ENCODE results near the gene TRIM5.

DNA sequence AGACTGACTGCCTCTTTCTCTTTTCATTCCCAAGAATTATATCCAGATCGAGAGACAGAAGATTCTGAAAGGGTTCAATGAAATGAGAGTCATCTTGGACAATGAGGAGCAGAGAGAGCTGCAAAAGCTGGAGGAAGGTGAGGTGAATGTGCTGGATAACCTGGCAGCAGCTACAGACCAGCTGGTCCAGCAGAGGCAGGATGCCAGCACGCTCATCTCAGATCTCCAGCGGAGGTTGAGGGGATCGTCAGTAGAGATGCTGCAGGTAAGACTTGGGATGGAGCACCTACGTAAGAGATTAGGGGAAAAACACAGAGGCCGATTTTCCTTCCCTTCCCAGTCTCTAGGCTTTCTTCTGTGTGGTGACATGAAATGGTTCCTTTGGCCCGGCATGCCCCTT is 13.4 kb upstream of the TRIM5 start:
- TF ChIP-seq, protein P1, sequence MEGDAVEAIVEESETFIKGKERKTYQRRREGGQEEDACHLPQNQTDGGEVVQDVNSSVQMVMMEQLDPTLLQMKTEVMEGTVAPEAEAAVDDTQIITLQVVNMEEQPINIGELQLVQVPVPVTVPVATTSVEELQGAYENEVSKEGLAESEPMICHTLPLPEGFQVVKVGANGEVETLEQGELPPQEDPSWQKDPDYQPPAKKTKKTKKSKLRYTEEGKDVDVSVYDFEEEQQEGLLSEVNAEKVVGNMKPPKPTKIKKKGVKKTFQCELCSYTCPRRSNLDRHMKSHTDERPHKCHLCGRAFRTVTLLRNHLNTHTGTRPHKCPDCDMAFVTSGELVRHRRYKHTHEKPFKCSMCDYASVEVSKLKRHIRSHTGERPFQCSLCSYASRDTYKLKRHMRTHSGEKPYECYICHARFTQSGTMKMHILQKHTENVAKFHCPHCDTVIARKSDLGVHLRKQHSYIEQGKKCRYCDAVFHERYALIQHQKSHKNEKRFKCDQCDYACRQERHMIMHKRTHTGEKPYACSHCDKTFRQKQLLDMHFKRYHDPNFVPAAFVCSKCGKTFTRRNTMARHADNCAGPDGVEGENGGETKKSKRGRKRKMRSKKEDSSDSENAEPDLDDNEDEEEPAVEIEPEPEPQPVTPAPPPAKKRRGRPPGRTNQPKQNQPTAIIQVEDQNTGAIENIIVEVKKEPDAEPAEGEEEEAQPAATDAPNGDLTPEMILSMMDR (IDR thresholded peaks at IDR 0.05): no peak
- no peak for TF ChIP-seq POLR2A (IDR thresholded peaks at IDR 0.05)

Data from testis (tissue), 2 donors.